Fibroblast of mammary gland (primary cell): ENCODE results near the gene GOLGA8B.
"Not testable (repeated sequence)": the region's sequence is repeated elsewhere in the genome, so short reads cannot be mapped to it uniquely, and the experiment has no call there.

Experiments
- DNase-seq: peaks from one replicate; pipeline ENCODE4 v3.0.0-alpha.2; 2010; ENCODE audit warnings: low read depth
- H3K4me3 ChIP-seq: 2 replicates; pipeline ENCODE4 v1.5.1; 2011; ENCODE audit warnings: low read depth, mild to moderate bottlenecking, low read length, moderate library complexity; ENCODE audit not compliant: control insufficient read depth

GOLGA8B gene

DNA sequence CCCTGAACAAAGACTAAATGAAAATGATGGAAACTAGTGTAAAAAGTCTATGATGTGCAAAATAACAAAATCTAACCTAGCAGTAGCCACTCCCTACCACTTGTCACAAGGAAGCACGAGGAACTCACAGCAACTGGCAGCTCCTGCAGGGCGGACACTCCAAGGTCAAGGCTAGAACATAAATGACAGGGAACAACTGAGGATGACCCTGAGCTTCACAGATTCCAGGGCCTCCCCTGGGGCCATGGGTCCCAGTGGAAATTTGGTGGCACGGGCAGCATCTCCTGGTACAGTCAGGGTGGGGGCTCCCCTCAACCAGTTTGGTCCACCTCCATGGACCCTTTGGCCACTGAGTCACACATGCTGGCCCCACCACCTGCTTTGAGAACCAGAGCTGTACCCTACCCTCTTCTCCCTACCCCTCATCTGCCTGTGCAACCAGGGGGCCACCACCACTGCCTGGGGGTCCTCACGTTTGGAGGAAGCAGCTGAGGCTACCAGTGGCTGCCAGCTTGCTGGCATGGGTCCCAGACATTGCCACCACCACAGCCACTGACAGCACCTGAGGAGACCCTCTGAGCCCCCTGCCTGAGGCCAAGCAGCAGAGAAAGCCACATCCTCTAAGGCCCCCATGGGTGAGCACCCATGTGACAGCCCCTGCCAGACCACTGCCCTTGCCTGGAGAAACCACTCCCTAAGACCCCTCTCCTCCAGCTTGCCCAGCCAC lies 13.6 kb downstream of the GOLGA8B start:
- not testable (repeated sequence) for DNase-seq, H3K4me3 ChIP-seq

DNA sequence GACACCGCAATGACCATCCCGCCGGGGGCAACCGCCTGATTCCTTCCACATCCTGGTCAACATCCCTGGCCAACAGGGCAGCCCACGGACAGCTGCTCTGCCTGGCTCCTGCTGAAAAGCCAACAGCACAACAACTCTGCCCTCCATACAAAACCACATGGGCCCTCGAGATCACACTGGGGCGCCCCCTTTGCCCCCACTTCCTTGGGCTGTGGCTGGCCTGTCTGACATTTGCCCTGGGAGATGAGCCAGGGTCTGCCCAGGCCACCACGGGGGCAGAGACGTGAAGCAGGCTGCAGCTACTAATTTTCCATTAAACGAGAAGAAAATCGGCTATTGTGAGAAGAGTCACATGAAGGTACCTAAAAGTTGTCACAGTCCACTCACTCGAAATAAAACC lies 16.3 kb downstream of the GOLGA8B start:
- DNase-seq, H3K4me3 ChIP-seq: not testable (repeated sequence)

DNA sequence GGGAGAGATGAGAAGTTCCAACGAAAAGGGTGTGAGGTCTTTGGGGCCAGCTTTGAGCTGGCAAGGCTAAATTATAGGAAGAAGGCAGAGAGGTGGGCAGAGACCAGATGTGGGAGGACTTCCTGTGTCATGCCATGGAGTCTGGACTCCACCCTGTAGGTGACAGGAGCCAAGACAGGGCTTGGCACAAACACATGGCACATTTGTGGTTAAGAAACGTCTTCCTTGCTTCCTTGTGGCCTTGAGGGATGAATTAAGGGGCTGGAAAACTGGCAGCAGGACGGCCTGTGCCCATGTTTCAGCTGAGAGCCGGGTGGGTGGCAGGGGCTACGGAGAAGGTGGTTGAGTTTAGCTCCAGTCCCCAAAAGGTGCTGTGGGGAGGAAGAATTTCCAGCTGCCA lies 18.7 kb downstream of the GOLGA8B start:
- H3K4me3 ChIP-seq, DNase-seq: not testable (repeated sequence)

DNA sequence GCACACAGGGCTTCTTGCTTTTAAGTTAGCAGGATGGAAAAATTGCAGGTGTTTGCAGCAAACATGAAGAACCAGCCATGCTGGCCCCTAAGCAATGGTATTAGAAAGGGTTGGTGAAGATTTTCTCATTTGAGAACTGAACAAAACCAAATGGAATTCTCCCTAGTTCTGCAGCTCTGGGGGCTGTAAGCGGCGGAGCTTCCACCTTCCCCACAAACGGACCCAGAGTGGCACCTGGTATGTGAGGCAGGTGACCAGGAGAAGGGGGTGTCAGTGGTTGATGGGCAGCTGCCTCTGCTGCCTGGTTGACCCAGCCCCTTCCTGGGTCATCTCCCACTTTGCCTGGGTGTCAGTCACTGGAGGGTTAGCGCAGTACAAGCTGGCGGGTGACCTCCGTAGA lies 22.6 kb downstream of the GOLGA8B start:
- not testable (repeated sequence) for DNase-seq, H3K4me3 ChIP-seq

GRCh38 chr15:34559764-34560163 lies 23.7 kb downstream of the GOLGA8B start:
- DNase-seq, H3K4me3 ChIP-seq: not testable (repeated sequence)

- not testable (repeated sequence) for DNase-seq, H3K4me3 ChIP-seq
Measured at GRCh38 chr15:34555162-34555561, 28.3 kb downstream of the GOLGA8B start.

GRCh38 chr15:34554716-34555115 lies 28.7 kb downstream of the GOLGA8B start:
- H3K4me3 ChIP-seq, DNase-seq: not testable (repeated sequence)

GRCh38 chr15:34554126-34554525 lies 29.3 kb downstream of the GOLGA8B start:
- not testable (repeated sequence) for DNase-seq

DNA sequence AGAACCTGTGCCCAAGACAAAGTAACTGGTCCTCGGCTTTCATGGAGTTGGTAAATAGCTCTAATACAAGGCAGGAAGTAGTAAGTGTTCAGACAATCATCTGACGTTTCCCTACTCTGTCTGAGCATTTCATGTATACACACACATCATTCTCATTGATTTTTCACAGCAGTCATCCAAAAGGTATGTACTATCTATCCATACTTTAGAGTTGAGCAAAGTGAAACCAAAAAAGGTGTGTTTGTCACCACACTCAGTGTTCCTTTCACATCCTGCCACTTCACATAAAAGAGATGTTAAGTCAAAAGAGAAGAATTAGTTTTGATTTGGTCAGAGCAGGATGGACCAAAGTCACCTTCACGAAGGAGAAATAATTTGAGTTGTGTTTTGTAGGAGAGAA lies 33.3 kb downstream of the GOLGA8B start:
- not testable (repeated sequence) for H3K4me3 ChIP-seq

More at GRCh38 chr15:34554126-34554525, 29.3 kb downstream of the GOLGA8B start:
- H3K4me3 ChIP-seq, result not testable (repeated sequence)

GRCh38 chr15:34549381-34549809 lies 34.1 kb downstream of the GOLGA8B start:
- H3K4me3 ChIP-seq, DNase-seq: not testable (repeated sequence)

More for the DNA sequence above, 33.3 kb downstream of the GOLGA8B start:
- DNase-seq, result not testable (repeated sequence)

DNA sequence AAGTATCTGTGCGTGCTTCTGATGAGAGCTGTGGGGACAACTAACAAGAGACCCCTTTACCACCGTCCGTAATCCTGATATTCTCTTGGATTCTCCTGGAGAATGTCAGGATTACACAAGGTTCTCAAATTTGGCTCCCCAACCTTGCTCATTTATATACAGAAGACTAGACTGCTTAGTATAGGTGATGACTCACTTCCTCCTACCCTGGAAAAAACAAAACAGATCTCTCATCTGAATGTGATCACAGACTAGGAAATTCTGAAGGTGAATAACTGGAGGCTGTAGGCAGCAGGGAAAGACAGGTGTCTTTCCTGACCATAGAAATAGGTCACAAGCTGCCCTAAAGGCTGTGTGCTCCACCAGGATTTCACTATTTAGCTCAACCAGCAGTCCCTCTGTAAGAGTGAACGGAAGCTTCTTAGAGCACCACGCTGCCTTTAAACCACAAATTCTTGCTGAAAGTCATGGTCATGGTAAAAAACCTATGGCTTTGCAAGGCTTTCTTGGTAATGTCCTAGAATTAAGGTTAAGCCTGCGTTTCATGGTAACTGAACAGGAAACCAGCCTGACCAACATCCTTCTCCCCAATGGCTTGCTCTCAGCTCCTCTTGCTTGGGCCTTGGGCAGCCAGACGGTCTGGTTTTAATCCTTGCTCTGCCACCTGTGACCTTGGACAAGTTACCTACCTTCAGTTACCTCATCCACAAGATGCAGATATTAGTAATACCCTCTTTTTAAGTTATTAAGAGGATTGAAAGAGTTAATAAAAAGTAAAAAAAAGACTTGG lies 39.4 kb downstream of the GOLGA8B start:
- not testable (repeated sequence) for H3K4me3 ChIP-seq, DNase-seq

DNA sequence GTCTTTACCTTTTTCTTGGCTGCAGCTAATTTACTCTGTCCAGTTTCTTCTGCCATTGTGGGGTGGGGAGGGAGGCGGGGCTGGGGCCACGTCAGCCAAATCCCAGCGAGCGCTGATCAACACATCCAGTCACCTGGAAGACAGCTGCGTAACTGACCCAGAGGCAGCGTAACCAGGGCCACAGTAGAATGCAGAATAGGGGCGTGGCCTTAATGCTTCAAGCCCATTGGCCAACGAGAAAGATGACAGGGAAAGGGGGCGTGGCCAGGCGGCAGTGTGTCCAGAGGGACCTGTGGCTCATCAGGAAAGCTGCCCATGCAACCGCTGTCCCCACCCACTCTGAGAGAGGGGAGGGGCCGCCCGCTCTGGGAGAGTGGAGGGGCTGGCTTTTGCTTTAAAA lies 47.6 kb downstream of the GOLGA8B start:
- not testable (repeated sequence) for H3K4me3 ChIP-seq, DNase-seq
